Esophagus muscularis mucosa (tissue), 4 donors: ENCODE results near the gene PICK1. TPM values are rescaled to one million over a fixed set of nuclear protein-coding genes. Genes with fewer than 3 reads are reported as not detected.
A peak's percentile ranks its signal among the peaks of the same experiment; 100 is the strongest.

Source experiments
- DNase-seq: peaks from one replicate; pipeline ENCODE4 v3.0.0-alpha.2; 2017; ENCODE audit errors: extremely low spot score
- H3K27ac ChIP-seq, 4 donors: fragments of 200-600 bp; sonication (generic); replicated peaks in 1 of 4; 1 replicate in 3 of 4; 2 replicates in 1 of 4; pipeline ENCODE4 v1.5.1; 2016 to 2019; ENCODE audit warnings: mild to moderate bottlenecking in 1 of 4
- H3K27me3 ChIP-seq, 4 donors: fragments of 200-600 bp; sonication (generic); one replicate each; pipeline versions ENCODE4 v1.5.1 to v1.6.0; 2016 to 2019
- H3K36me3 ChIP-seq, 4 donors: fragments of 200-600 bp; sonication (generic); one replicate each; pipeline ENCODE4 v1.5.1; 2016 to 2019
- H3K4me1 ChIP-seq, 4 donors: fragments of 200-600 bp; sonication (generic); one replicate each; pipeline ENCODE4 v1.5.1; 2016 to 2019
- H3K4me3 ChIP-seq, 4 donors: fragments of 200-600 bp; sonication (generic); 1 replicate in 2 of 4; 2 replicates in 2 of 4; pipeline ENCODE4 v1.5.1; 2016 to 2019; ENCODE audit warnings: mild to moderate bottlenecking in 4 of 4, moderate library complexity in 1 of 4
- H3K9me3 ChIP-seq, 4 donors: fragments of 200-600 bp; sonication (generic); 1 replicate in 3 of 4; 2 replicates in 1 of 4; pipeline ENCODE4 v1.5.1; 2016 to 2019
- EP300 ChIP-seq: sonication (generic); formaldehyde crosslinking; IDR thresholded peaks from one replicate; pipeline ENCODE4 v1.6.1; 2017; ENCODE audit warnings: antibody characterized with exemption
- POLR2A ChIP-seq: fragments of 450-650 bp; IDR thresholded peaks from one replicate; pipeline ENCODE4 v1.6.1; 2017; ENCODE audit warnings: antibody characterized with exemption, moderate library complexity, mild to moderate bottlenecking, low read depth
- POLR2AphosphoS5 ChIP-seq, 2 donors: sonication (generic); formaldehyde crosslinking; IDR thresholded peaks; one replicate each; pipeline ENCODE4 v1.6.1; 2017; ENCODE audit warnings: antibody characterized with exemption in 2 of 2
- WGBS: methylation state at CpG from one replicate; pipeline ENCODE4 v1.1.5; 2018; 5-methylcytosine and 5-hydroxymethylcytosine counted together
- intact Hi-C: fragments of 100-400 bp; cut with DNase I; formaldehyde crosslinking; loops from one replicate; pipeline ENCODE4 v1.15.1; 2023
- total RNA-seq, 4 donors: library from RNA; depleted of rRNA; stranded (reverse); fragments of >200 nt; gene quantifications; one replicate each; pipeline versions ENCODE4 v1.1.0 to v1.2.1, GENCODE V29; 2016
- TF ChIP-seq, protein P1 (sequence below), 3 experiments: fragments of 200-600 bp in 2 of 3; fragments of 450-650 bp in 1 of 3; sonication (generic) in 2 of 3; IDR thresholded peaks; one replicate each; pipeline ENCODE4 v1.5.1; 2017 to 2019; ENCODE audit warnings: antibody characterized with exemption in 3 of 3, mild to moderate bottlenecking in 2 of 3, moderate library complexity in 1 of 3

The PICK1 gene
- total RNA-seq, 4 donors from 2014 or later = 23.3 to 36.1 (median 31.1) TPM

DNA sequence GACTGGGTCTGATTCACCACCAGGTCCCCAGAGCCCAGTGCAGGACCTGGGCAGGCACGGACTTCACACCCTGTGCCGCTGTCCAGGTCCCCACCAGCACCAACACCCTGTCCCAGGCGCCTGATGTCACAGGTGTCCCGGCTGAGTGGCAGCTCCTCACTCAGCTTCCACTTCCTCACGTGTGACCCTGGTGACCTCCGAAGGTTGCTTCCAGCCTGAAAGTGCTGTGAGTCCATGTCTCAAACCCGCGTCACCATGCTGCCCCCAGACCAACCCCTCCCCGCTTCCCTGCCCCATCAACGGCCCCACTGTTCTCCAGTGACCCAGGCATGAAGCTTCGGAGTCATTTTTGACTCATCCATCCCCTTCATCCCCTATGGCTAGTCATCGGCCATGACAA is 25.7 kb upstream of the PICK1 start:
- no peak for DNase-seq
- H3K27ac ChIP-seq = peak overlapping the region; percentile 18 to 77 (median 26)
- no peaks in the 10 kb centered on the region for H3K36me3 ChIP-seq
- no peaks in the 10 kb centered on the region for H3K27me3 ChIP-seq
- no peak overlapping the region for H3K4me3 ChIP-seq
- H3K4me1 ChIP-seq = peaks cover 19 to 58% (median 32%) of the 10 kb centered on the region in 4 donors
- no peak for TF ChIP-seq EP300
- no peak for TF ChIP-seq POLR2AphosphoS5 (IDR thresholded peaks at IDR 0.05)
- TF ChIP-seq POLR2A = no peak
- TF ChIP-seq, protein P1, sequence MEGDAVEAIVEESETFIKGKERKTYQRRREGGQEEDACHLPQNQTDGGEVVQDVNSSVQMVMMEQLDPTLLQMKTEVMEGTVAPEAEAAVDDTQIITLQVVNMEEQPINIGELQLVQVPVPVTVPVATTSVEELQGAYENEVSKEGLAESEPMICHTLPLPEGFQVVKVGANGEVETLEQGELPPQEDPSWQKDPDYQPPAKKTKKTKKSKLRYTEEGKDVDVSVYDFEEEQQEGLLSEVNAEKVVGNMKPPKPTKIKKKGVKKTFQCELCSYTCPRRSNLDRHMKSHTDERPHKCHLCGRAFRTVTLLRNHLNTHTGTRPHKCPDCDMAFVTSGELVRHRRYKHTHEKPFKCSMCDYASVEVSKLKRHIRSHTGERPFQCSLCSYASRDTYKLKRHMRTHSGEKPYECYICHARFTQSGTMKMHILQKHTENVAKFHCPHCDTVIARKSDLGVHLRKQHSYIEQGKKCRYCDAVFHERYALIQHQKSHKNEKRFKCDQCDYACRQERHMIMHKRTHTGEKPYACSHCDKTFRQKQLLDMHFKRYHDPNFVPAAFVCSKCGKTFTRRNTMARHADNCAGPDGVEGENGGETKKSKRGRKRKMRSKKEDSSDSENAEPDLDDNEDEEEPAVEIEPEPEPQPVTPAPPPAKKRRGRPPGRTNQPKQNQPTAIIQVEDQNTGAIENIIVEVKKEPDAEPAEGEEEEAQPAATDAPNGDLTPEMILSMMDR (IDR thresholded peaks at IDR 0.05) = no peak
- intact Hi-C loops = no loop called here
- 89% methylated on average over 11 of the region's 12 CpGs for WGBS
- H3K9me3 ChIP-seq = no peaks in the 10 kb centered on the region

DNA sequence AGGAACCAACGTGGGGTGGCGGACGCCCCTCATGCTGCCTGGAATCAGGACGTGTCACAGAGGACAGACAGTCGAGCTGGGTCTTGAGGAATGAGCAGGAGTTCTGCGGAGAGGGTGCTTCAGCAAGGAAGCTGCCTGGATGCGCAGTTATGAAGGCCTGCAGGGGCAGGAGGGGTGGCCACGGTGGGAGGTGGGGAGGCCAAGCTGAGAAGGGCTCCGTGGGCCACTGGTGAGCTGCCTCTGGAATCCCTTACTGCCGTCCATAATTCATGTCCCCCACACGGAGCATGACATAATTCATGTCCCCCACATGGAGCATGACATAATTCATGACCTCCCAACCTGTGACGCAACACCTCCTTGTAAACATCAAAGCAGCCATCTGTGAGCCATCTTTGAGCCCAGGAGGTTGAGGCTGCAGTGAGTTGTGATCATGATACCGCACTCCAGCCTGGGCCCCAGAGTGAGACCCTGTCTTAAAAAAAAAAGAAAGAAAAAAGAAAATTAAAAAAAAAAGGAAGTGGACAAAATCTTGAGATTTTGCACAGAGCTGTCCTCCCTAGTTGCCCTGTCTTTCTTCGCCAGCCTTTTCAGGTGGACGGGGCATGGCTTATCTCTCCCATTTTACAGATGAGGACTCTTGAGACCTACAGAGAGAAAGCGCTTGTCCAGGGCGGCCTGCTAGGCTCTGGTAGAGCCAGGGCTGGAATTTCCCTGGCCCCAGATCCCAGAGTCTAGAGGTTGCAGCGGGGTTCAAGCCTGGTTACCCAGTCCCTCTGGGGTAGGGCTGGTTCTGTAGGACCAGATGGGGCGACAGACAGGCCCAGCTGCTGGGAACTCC is 24.3 kb upstream of the PICK1 start:
- WGBS = 86% methylated on average over 19 of the region's 19 CpGs
- Histone ChIP-seq H3K4me3 (no peak overlapping the region), H3K27me3 (no peaks in the 10 kb centered on the region), H3K27ac (peak overlapping the region; percentile 30 to 77 (median 66)), H3K9me3 (no peaks in the 10 kb centered on the region), H3K36me3 (no peaks in the 10 kb centered on the region), H3K4me1 (peaks cover 19 to 64% (median 35%) of the 10 kb centered on the region in 4 donors)
- no peak for DNase-seq
- intact Hi-C loops = no loop called here
- TF ChIP-seq EP300 (no peak), POLR2A (no peak), POLR2AphosphoS5 (IDR thresholded peaks at IDR 0.05) (peak in 1 of 2 donors; percentile 3)
- TF ChIP-seq, protein P1 (IDR thresholded peaks at IDR 0.05) = no peak

DNA sequence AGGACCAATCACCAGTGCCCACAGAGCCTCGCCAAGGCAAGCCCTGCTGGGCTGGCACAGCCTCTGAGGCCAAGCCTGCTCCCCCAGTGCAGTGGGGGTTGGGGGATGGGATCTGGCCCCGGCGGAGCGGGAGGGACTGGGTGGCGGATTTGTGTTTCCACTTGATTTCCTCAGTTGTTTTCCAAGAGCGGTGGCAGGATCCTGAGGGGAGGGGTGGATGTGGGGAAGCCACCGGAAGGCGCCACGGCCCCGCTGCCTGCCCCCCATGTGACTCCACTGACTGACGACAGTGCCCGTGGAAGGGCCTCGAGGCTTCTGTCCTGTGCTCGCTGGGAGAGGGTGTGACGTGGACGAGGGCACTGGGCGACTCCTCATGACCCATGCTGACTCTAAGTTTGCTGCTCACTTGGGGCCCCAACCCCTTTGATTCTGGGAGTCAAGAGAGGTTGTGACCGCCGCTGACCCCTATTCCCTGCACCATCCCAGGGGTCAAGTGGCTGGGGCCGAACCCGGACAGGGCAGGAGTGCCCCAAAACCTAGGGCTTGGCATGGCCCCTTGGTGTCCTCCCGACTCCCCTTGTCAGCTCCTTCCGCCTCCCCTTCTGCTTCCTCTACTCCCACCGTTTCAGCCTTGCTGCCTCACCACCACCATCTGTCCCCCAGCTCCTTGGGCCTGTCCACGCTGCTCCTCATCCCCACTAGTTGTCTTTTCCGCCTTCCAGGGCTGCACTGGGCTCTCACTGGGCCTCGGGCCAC is 23.5 kb upstream of the PICK1 start:
- no peaks in the 10 kb centered on the region for H3K27me3 ChIP-seq
- no peaks in the 10 kb centered on the region for H3K36me3 ChIP-seq
- intact Hi-C loops = no loop called here
- 60% methylated on average over 11 of the region's 27 CpGs for WGBS
- H3K27ac ChIP-seq = peak overlapping the region; percentile 62 to 77 (median 70)
- peaks cover 19 to 64% (median 35%) of the 10 kb centered on the region in 4 donors for H3K4me1 ChIP-seq
- no peaks in the 10 kb centered on the region for H3K9me3 ChIP-seq
- no peak overlapping the region for H3K4me3 ChIP-seq
- DNase-seq = no peak
- TF ChIP-seq POLR2AphosphoS5 (IDR thresholded peaks at IDR 0.05) (no peak), POLR2A (no peak), EP300 (no peak)
- TF ChIP-seq, protein P1 (IDR thresholded peaks at IDR 0.05) = no peak

DNA sequence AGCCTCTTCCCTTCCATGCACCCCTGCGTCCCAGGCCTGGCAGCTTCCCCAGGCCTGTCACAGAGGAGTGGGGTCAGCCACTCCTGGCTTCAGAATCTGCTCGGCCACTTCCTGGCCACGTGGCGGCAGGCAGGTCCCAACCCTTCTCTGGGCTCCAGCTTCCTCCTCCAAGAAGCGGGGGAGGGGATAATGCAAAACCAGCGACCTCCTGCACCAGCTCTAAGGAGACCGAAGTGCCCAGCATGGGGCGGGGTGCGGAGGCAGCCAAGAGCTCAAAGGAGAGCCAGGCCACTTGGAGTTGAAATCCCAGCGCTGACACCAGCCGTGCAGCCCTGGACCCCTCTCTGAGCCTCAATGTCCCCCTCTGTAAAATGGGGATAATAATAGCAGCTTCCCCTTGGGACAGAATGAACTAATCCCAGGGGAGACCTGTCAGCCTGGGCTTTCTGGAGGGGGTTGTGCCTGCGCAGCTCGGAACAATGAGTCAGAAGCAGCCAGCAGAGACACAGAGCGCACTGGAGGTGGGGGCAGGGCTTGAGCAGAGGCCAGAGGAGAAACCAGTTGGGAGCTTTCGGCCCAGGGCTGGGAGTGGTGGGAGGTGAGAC is 22.8 kb upstream of the PICK1 start:
- intact Hi-C loops = no loop called here
- Histone ChIP-seq H3K9me3 (no peaks in the 10 kb centered on the region), H3K27me3 (no peaks in the 10 kb centered on the region), H3K27ac (peak overlapping the region; percentile 62 to 77 (median 70)), H3K4me3 (no peak overlapping the region), H3K4me1 (peaks cover 19 to 66% (median 35%) of the 10 kb centered on the region in 4 donors), H3K36me3 (no peaks in the 10 kb centered on the region)
- WGBS = 41% methylated on average over 15 of the region's 15 CpGs
- no peak for DNase-seq
- TF ChIP-seq POLR2AphosphoS5 (IDR thresholded peaks at IDR 0.05) = peak; percentile 42 to 47
- TF ChIP-seq POLR2A = no peak
